Measurements from ENCODE around the gene TIGD2. TPM values are rescaled to one million over a fixed set of nuclear protein-coding genes. Genes with fewer than 3 reads are reported as not detected.

The TIGD2 gene
- total and polyA plus RNA-seq, 2 donors (not counting 3 experiments of a cell fraction or from before 2014, with no cell fraction given), result 1.1 to 5.0 TPM

DNA sequence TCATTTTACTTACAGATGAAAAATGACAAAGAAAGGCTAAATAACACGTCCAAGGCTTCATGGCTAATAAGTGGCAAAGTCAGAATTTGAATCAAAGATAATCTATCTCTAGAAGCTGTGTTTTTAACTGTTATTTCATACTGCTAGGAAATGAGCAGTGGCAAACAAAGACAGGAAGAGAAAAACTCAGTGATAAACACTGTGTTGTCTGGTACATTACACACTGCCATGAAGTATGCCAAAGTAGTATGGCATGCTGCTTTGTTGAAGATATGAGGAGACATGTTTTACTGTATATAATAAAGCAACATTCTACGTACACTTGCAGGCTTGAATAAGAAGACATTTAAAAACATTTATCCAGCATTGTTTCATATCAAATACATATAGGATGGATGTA, 49.5 kb downstream of the TIGD2 start:
- BruUV-seq (replicated peaks), result no TSS peak
- H3K9me1 ChIP-seq (replicated peaks; ENCODE audit: control insufficient read depth, extremely low read depth, insufficient read depth, low read length), result no peaks in the 10 kb centered on the region
- no peak for TF ChIP-seq EZH2 (IDR thresholded peaks at IDR 0.05; ENCODE audit: borderline replicate concordance, low read depth, low read length, severe bottlenecking)
- TF ChIP-seq JUN (IDR thresholded peaks at IDR 0.05; ENCODE audit: borderline replicate concordance, insufficient read depth, insufficient read length, low read depth), result no peak
- TF ChIP-seq MYC (IDR thresholded peaks at IDR 0.05; ENCODE audit: low read depth, low read length), result no peak
- TF ChIP-seq POLR2A (IDR thresholded peaks at IDR 0.05; ENCODE audit: low read depth, low read length), result no peak
- H3K27ac ChIP-seq (ENCODE audit: insufficient read depth, low read depth, low read length), result peak overlapping the region; percentile 52
- H4K20me1 ChIP-seq (replicated peaks; ENCODE audit: control insufficient read depth, extremely low read depth, insufficient read depth, low read length), result no peaks in the 10 kb centered on the region
- H3K9me3 ChIP-seq (replicated peaks; ENCODE audit: control insufficient read depth, insufficient read depth, low read length), result no peaks in the 10 kb centered on the region
- no peaks in the 10 kb centered on the region for H3K79me2 ChIP-seq (ENCODE audit: control insufficient read depth, insufficient read depth, low read length)
- peaks cover 23% of the 10 kb centered on the region for H3K4me1 ChIP-seq (ENCODE audit: control insufficient read depth, extremely low read depth, insufficient read depth, low read length)
- no peaks in the 10 kb centered on the region for H3K36me3 ChIP-seq (ENCODE audit: control insufficient read depth in 2 of 2, extremely low read depth in 1 of 2, insufficient read depth in 2 of 2, low read length in 2 of 2)
- intact Hi-C loops (cut with micrococcal nuclease), result no loop called here
- FAIRE-seq (no peak), DNase-seq (ENCODE audit: low read depth, low spot score) (peak; percentile 65)
- H3K27me3 ChIP-seq (ENCODE audit: control insufficient read depth in 2 of 2, insufficient read depth in 2 of 2, low read length in 2 of 2), result no peaks in the 10 kb centered on the region
- dilution Hi-C loops (cut with MboI; ENCODE audit: extremely low pct_ligation_motif_present, low sequenced_read_pairs), result no loop called here
- ChIA-PET POLR2A (no interaction called here), CTCF (interaction anchor here (1.5 to 2.8 kb wide), 3 partner anchors 11 to 66 kb away, joined by 4 to 11 read pairs (median 10); no protein-coding TSS in a partner anchor)
- no peak overlapping the region for H3K4me3 ChIP-seq (replicated peaks in 1 of 3; ENCODE audit: insufficient read depth in 1 of 3, low read depth in 1 of 3, low read length in 3 of 3)
- peak overlapping the region; percentile 33 for H3K9ac ChIP-seq (replicated peaks; ENCODE audit: extremely low read depth, insufficient read depth, low read length)
- H2AFZ ChIP-seq (ENCODE audit: low read depth, low read length), result peak overlapping the region; percentile 53
- peak overlapping the region; percentile 52 for H3K4me2 ChIP-seq (ENCODE audit: insufficient read depth, low read length)

DNA sequence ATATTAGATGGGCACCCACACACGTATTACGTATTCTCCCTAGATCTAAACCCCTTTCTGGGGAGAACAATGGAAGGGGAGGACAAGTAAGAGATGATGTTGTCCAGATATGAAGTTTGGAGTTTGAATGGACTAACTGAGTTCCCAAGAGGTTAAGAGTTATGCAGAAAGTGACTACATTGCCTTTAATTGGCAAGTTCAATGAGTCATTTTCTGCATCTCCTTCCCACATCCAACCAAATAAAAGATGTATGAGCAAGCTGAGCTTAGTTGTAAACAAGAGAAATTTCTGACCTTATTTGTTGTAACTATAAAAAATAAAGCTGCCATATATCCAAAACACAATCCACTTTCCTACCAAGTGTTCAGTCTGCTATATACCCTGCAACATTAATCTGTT, 50.5 kb downstream of the TIGD2 start:
- intact Hi-C loops (cut with micrococcal nuclease), result no loop called here

More for the DNA sequence above, 50.5 kb downstream of the TIGD2 start:
- Histone ChIP-seq H3K9me3 (replicated peaks; ENCODE audit: control insufficient read depth, insufficient read depth, low read length) (no peaks in the 10 kb centered on the region), H3K36me3 (ENCODE audit: control insufficient read depth in 2 of 2, extremely low read depth in 1 of 2, insufficient read depth in 2 of 2, low read length in 2 of 2) (no peaks in the 10 kb centered on the region), H3K4me2 (ENCODE audit: insufficient read depth, low read length) (no peak overlapping the region), H3K27me3 (ENCODE audit: control insufficient read depth in 2 of 2, insufficient read depth in 2 of 2, low read length in 2 of 2) (no peaks in the 10 kb centered on the region), H3K9me1 (replicated peaks; ENCODE audit: control insufficient read depth, extremely low read depth, insufficient read depth, low read length) (no peaks in the 10 kb centered on the region), H3K4me3 (replicated peaks in 1 of 3; ENCODE audit: insufficient read depth in 1 of 3, low read depth in 1 of 3, low read length in 3 of 3) (no peak overlapping the region), H3K4me1 (ENCODE audit: control insufficient read depth, extremely low read depth, insufficient read depth, low read length) (peaks cover 23% of the 10 kb centered on the region), H3K79me2 (ENCODE audit: control insufficient read depth, insufficient read depth, low read length) (no peaks in the 10 kb centered on the region), H3K9ac (replicated peaks; ENCODE audit: extremely low read depth, insufficient read depth, low read length) (no peak overlapping the region), H3K27ac (ENCODE audit: insufficient read depth, low read depth, low read length) (no peak overlapping the region), H4K20me1 (replicated peaks; ENCODE audit: control insufficient read depth, extremely low read depth, insufficient read depth, low read length) (no peaks in the 10 kb centered on the region), H2AFZ (ENCODE audit: low read depth, low read length) (no peak overlapping the region)
- no peak for TF ChIP-seq MYC (IDR thresholded peaks at IDR 0.05; ENCODE audit: low read depth, low read length)
- TF ChIP-seq POLR2A (IDR thresholded peaks at IDR 0.05; ENCODE audit: low read depth, low read length), result no peak
- DNase-seq (ENCODE audit: low read depth, low spot score) (no peak), FAIRE-seq (no peak)
- dilution Hi-C loops (cut with MboI; ENCODE audit: extremely low pct_ligation_motif_present, low sequenced_read_pairs), result no loop called here
- CTCF ChIA-PET, result interaction anchor here (2.8 kb wide), 1 partner anchor 15 kb away, joined by 11 read pairs; no protein-coding TSS in a partner anchor
- POLR2A ChIA-PET, result no interaction called here
- BruUV-seq (replicated peaks), result no TSS peak
